Measurements from ENCODE around the gene MTAP.

MTAP gene

GRCh38 chr9:21804791-21805190, 2.4 kb downstream of the MTAP start:
- DNase-seq (ENCODE audit: extremely low read depth, insufficient read length) = no peak
- Histone ChIP-seq H3K4me3 (replicated peaks; ENCODE audit: low read depth, low read length) (no peak overlapping the region), H3K27me3 (replicated peaks; ENCODE audit: control insufficient read depth, insufficient read depth, low read length) (no peaks in the 10 kb centered on the region), H3K36me3 (ENCODE audit: control insufficient read depth, insufficient read depth, low read length) (no peaks in the 10 kb centered on the region; the same call in 1 of the 2 replicates)
- TF ChIP-seq CTCF (IDR thresholded peaks at IDR 0.05; ENCODE audit: insufficient read depth, low read length, poor library complexity, severe bottlenecking) = no peak

- Histone ChIP-seq H3K4me3 (replicated peaks; ENCODE audit: low read depth, low read length) (no peak overlapping the region), H3K27me3 (replicated peaks; ENCODE audit: control insufficient read depth, insufficient read depth, low read length) (no peaks in the 10 kb centered on the region), H3K36me3 (ENCODE audit: control insufficient read depth, insufficient read depth, low read length) (no peaks in the 10 kb centered on the region; the same call in 1 of the 2 replicates)
- no peak for TF ChIP-seq CTCF (IDR thresholded peaks at IDR 0.05; ENCODE audit: insufficient read depth, low read length, poor library complexity, severe bottlenecking)
- DNase-seq (ENCODE audit: extremely low read depth, insufficient read length) = no peak
Measured at GRCh38 chr9:21806644-21807043, 4.2 kb downstream of the MTAP start.

GRCh38 chr9:21810388-21810787, 8.0 kb downstream of the MTAP start:
- DNase-seq (ENCODE audit: extremely low read depth, insufficient read length) = no peak
- Histone ChIP-seq H3K27me3 (replicated peaks; ENCODE audit: control insufficient read depth, insufficient read depth, low read length) (no peaks in the 10 kb centered on the region), H3K4me3 (replicated peaks; ENCODE audit: low read depth, low read length) (no peak overlapping the region), H3K36me3 (ENCODE audit: control insufficient read depth, insufficient read depth, low read length) (no peaks in the 10 kb centered on the region; the same call in none of the 2 replicates)
- TF ChIP-seq CTCF (IDR thresholded peaks at IDR 0.05; ENCODE audit: insufficient read depth, low read length, poor library complexity, severe bottlenecking) = no peak

- H3K36me3 ChIP-seq (ENCODE audit: control insufficient read depth, insufficient read depth, low read length) = no peaks in the 10 kb centered on the region; the same call in none of the 2 replicates
- no peak for DNase-seq (ENCODE audit: extremely low read depth, insufficient read length)
Measured at GRCh38 chr9:21810881-21811280, 8.4 kb downstream of the MTAP start.

GRCh38 chr9:21811914-21812313, 9.5 kb downstream of the MTAP start:
- Histone ChIP-seq H3K27me3 (replicated peaks; ENCODE audit: control insufficient read depth, insufficient read depth, low read length) (no peaks in the 10 kb centered on the region), H3K36me3 (ENCODE audit: control insufficient read depth, insufficient read depth, low read length) (no peaks in the 10 kb centered on the region; the same call in none of the 2 replicates), H3K4me3 (replicated peaks; ENCODE audit: low read depth, low read length) (no peak overlapping the region)
- no peak for TF ChIP-seq CTCF (IDR thresholded peaks at IDR 0.05; ENCODE audit: insufficient read depth, low read length, poor library complexity, severe bottlenecking)
- DNase-seq (ENCODE audit: extremely low read depth, insufficient read length) = no peak

More at GRCh38 chr9:21810881-21811280, 8.4 kb downstream of the MTAP start:
- no peak for TF ChIP-seq CTCF (IDR thresholded peaks at IDR 0.05; ENCODE audit: insufficient read depth, low read length, poor library complexity, severe bottlenecking)
- Histone ChIP-seq H3K27me3 (replicated peaks; ENCODE audit: control insufficient read depth, insufficient read depth, low read length) (no peaks in the 10 kb centered on the region), H3K4me3 (replicated peaks; ENCODE audit: low read depth, low read length) (no peak overlapping the region)

- no peak for DNase-seq (ENCODE audit: extremely low read depth, insufficient read length)
- Histone ChIP-seq H3K27me3 (replicated peaks; ENCODE audit: control insufficient read depth, insufficient read depth, low read length) (no peaks in the 10 kb centered on the region), H3K36me3 (ENCODE audit: control insufficient read depth, insufficient read depth, low read length) (no peaks in the 10 kb centered on the region; the same call in none of the 2 replicates), H3K4me3 (replicated peaks; ENCODE audit: low read depth, low read length) (no peak overlapping the region)
- no peak for TF ChIP-seq CTCF (IDR thresholded peaks at IDR 0.05; ENCODE audit: insufficient read depth, low read length, poor library complexity, severe bottlenecking)
Measured at GRCh38 chr9:21812415-21812814, 10.0 kb downstream of the MTAP start.

Data from GM06990 (cell line).